ENCODE data around the gene KLF11.
"Not testable (repeated sequence)": the region's sequence is repeated elsewhere in the genome, so short reads cannot be mapped to it uniquely, and the experiment has no call there.

Gene KLF11

GRCh38 chr2:10027660-10028330 is 15.6 kb upstream of the KLF11 start:
- DNase-seq, result no peak

- no peak for DNase-seq
These were observed 14.9 kb upstream of the KLF11 start for GRCh38 chr2:10028407-10028987.

- peak; percentile 25 to 35 for DNase-seq
These were observed 14.1 kb upstream of the KLF11 start for GRCh38 chr2:10028988-10029874.

- DNase-seq, result no peak
These were observed 13.5 kb upstream of the KLF11 start for GRCh38 chr2:10029875-10030223.

- no peak for DNase-seq
These were observed 13.0 kb upstream of the KLF11 start for GRCh38 chr2:10030311-10030736.

- not testable (repeated sequence) for DNase-seq
These were observed 12.6 kb upstream of the KLF11 start for GRCh38 chr2:10030798-10031197.

GRCh38 chr2:10031886-10032745 is 11.2 kb upstream of the KLF11 start:
- no peak for DNase-seq

- DNase-seq, result no peak
These were observed 10.6 kb upstream of the KLF11 start for GRCh38 chr2:10032746-10033105.

- no peak for DNase-seq
These were observed 9.9 kb upstream of the KLF11 start for GRCh38 chr2:10033251-10034006.

- no peak for DNase-seq
These were observed 8.9 kb upstream of the KLF11 start for GRCh38 chr2:10034333-10035052.

- DNase-seq, result no peak
These were observed 8.3 kb upstream of the KLF11 start for GRCh38 chr2:10035053-10035422.

- no peak for DNase-seq
These were observed 7.7 kb upstream of the KLF11 start for GRCh38 chr2:10035633-10036032.

GRCh38 chr2:10036095-10036884 is 7.1 kb upstream of the KLF11 start:
- DNase-seq, result peak in 1 of 2 experiments; percentile 15

GRCh38 chr2:10038123-10038522 is 5.2 kb upstream of the KLF11 start:
- no peak for DNase-seq

GRCh38 chr2:10038716-10039115 is 4.6 kb upstream of the KLF11 start:
- DNase-seq, result no peak

GRCh38 chr2:10039658-10040410 is 3.5 kb upstream of the KLF11 start:
- DNase-seq, result no peak

GRCh38 chr2:10041711-10042110 is 1.6 kb upstream of the KLF11 start:
- no peak for DNase-seq

- no peak for DNase-seq
These were observed 819 bp upstream of the KLF11 start for GRCh38 chr2:10042301-10043161.
